GM12878 (cell line): ENCODE measurements around the gene SRSF7.

Experiments
- CBFB ChIP-seq: IDR thresholded peaks from 2 replicates; pipeline ENCODE4 v1.6.1; 2016; ENCODE audit warnings: antibody characterized with exemption, low read depth
- CTCF ChIP-seq, 3 experiments: IDR thresholded peaks in 2 of 3; conservative IDR thresholded peaks in 1 of 3; 2 replicates each; pipeline ENCODE4 v1.5.1; 2011; ENCODE audit warnings: low read depth in 3 of 3, low read length in 3 of 3, mild to moderate bottlenecking in 3 of 3, control low read depth in 2 of 3, moderate library complexity in 2 of 3, inconsistent platforms in 1 of 3, mixed read lengths in 1 of 3; ENCODE audit not compliant: control insufficient read depth in 2 of 3, insufficient read depth in 1 of 3; ENCODE audit errors: extremely low read depth in 1 of 3
- FOXM1 ChIP-seq: IDR thresholded peaks from 2 replicates; pipeline ENCODE4 v1.6.1; 2012; ENCODE audit warnings: low read depth, mild to moderate bottlenecking, inconsistent platforms, low read length, moderate library complexity
- NBN ChIP-seq: fragments of 450-650 bp; IDR thresholded peaks from 2 replicates; pipeline ENCODE4 v1.6.1; 2016
- NFXL1 ChIP-seq: fragments of 450-650 bp; IDR thresholded peaks from 2 replicates; pipeline ENCODE4 v1.6.1; 2017; ENCODE audit warnings: antibody characterized with exemption, mild to moderate bottlenecking, borderline replicate concordance
- NRF1 ChIP-seq: conservative IDR thresholded peaks from 2 replicates; pipeline ENCODE4 v1.6.1; 2011; ENCODE audit warnings: mild to moderate bottlenecking, low read depth, low read length, improper control_type of control experiment
- SMAD5 ChIP-seq: IDR thresholded peaks from 2 replicates; pipeline ENCODE4 v1.6.1; 2016; ENCODE audit warnings: antibody characterized with exemption, low read depth
- TF ChIP-seq, protein P1 (sequence below): IDR thresholded peaks from 2 replicates; pipeline ENCODE4 v1.6.1; 2012; ENCODE audit warnings: low read depth, low read length, improper control_type of control experiment

- TF ChIP-seq NRF1 (no peak), CTCF (IDR thresholded peaks at IDR 0.05 in 2 of 3, conservative IDR thresholded peaks at IDR 0.05 in 1 of 3; ENCODE audit: control insufficient read depth in 2 of 3, extremely low read depth in 1 of 3, insufficient read depth in 1 of 3, low read depth in 3 of 3, low read length in 3 of 3) (no peak), CBFB (no peak), SMAD5 (no peak), NBN (no peak), FOXM1 (no peak), NFXL1 (no peak)
- TF ChIP-seq, protein P1, sequence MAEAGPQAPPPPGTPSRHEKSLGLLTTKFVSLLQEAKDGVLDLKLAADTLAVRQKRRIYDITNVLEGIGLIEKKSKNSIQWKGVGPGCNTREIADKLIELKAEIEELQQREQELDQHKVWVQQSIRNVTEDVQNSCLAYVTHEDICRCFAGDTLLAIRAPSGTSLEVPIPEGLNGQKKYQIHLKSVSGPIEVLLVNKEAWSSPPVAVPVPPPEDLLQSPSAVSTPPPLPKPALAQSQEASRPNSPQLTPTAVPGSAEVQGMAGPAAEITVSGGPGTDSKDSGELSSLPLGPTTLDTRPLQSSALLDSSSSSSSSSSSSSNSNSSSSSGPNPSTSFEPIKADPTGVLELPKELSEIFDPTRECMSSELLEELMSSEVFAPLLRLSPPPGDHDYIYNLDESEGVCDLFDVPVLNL = no peak
These were observed 38.5 kb upstream of the SRSF7 start for GRCh38 chr2:38789691-38790090.
